ENCODE results near the gene MARCHF2.
"Not testable (repeated sequence)": the region's sequence is repeated elsewhere in the genome, so short reads cannot be mapped to it uniquely, and the experiment has no call there.

MARCHF2 gene

DNA sequence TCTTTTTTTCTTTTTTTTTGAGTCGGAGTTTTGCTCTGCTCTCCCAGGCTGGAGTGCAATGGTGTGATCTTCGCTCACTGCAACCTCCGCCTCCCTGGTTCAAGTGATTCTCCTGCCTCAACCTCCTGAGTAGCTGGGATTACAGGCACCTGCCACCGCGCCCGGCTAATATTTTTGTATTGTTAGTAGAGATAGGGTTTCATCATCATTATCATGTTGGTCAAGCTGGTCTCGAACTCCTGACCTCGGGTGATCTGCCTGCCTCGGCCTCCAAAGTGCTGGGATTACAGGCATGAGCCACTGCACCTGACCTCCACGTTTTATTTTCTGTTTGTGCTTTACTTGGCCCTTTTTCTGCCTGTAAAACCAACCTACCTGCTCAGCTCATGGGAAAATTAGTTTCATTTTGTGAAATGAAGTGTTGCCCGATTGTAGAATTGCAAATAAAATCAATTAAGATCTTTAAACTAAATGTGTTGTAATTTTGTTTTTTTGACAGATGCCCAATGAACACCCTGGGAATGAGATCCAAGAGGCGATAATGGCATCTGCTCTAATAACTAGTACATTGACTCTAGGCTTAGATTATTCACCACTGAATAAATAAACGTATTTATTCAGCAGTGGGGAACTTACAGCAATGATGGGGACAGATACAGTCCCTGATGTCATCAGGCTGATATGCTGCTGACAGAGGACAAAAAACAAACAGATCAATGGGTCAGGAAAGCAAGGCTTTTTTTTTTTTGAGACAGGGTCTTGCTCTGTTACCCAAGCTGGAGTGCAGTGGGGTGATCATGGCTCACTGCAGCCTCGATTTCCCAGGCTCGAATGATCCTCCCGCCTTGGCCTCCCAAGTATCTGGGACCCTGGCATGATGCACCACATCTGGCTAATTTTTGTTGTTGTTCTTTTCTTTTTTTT is 25.2 kb upstream of the MARCHF2 start:
- no peak for DNase-seq

- no peak for DNase-seq
These were observed 24.5 kb upstream of the MARCHF2 start for GRCh38 chr19:8388612-8388958.

DNA sequence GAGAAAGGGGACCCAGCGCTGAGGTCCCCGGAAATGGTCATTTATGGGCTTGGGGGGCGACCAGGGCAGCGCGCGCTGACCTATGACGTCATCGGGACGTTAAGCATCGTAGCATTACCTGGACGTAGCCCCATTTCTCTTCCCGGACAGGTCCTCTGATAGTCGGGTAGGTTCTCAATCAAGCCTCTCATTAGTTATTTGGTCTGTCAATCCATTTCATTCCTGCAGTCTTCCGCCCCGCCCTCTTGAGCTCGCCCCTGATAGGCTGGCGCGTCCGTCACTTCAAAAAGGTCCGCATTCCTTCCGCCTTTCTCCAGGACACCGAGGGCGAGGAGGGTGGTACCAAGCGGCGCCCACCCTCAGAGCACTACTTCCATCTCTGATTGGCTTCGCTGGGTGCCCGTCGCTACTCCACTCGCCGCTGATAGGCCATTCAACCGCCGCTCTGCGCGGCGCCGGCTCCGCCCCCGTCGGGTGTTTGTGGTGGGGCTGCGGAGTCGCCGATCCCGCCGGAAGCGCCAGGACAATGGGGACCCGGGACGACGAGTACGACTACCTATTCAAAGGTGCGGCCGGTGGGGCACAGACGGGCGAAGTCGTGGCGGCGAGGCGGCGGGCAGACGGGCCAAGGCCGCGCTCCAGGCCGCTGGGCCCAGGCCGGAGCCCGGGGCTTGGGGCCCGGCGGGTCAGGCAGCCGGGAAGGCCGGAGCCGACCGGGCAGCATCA is 23.1 kb upstream of the MARCHF2 start, which contains the start of gene RAB11B:
TSS of gene RAB11B (plus strand) at position 470 of the 726 bp plus-strand sequence. CDS start at position 527, 57 bp downstream.
- peak; percentile 95 to 99 for DNase-seq

GRCh38 chr19:8390617-8390981 is 22.5 kb upstream of the MARCHF2 start:
- DNase-seq = peak; percentile 86 to 87

GRCh38 chr19:8391198-8392016 is 21.7 kb upstream of the MARCHF2 start:
- no peak for DNase-seq

GRCh38 chr19:8392017-8392591 is 21.0 kb upstream of the MARCHF2 start:
- no peak for DNase-seq

DNA sequence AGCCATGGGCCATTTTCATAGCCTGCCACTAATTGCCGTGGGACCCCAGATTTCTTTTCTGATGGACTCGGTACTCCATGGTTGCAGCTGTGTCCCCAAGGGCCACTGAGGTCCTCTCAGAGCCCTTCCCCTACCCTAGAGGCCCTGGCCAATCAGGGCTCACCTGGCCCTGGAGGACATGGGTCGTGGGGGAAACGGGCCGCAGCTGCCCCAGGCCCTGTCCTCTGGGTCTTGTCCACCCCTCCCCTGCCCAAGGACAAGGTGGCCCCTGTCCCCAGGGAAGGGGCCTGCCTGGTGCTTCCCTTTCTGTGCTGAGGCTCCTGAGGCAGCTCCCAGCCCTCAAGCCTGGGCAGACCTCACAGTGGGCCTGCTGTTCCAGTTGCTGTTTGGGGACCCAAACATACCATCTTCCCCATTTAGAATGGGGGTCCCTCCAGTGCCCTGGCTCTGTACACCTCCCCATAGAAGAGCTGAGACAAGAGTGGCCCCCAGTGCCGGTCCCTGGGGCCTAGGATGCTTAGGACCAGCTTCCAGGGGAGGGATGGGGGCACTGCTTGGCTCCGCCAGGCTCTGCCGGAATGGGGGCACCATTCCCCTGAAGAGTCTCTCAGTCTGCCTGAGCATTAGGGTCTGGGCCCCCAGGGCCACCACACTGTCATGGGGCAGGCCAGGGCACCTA is 19.8 kb upstream of the MARCHF2 start:
- DNase-seq = no peak

GRCh38 chr19:8393871-8394250 is 19.2 kb upstream of the MARCHF2 start:
- DNase-seq = no peak

DNA sequence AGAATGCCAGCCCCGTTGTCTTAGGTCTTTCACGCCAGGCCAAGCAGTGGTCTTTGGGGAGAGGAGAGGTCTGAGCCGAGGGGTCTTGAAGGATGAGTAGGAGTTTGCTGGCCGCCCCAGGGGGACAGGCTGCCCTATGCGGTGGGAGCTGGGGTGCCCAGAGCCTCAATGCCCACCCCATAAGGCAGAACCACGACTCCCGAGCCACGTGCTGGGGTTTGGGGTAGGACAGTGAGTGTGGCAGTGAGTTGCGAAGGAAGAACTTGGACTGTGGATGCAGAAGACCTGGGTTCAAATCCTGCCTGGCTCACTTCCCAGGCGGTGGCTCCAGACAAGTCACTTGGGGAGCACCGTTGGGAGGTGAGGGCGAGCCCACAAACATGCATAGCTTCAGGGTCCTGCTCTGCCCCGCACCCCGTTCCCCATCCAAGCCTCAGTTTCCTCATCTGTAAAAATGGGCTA is 17.5 kb upstream of the MARCHF2 start:
- no peak for DNase-seq

GRCh38 chr19:8396185-8396562 is 16.9 kb upstream of the MARCHF2 start:
- DNase-seq = no peak

DNA sequence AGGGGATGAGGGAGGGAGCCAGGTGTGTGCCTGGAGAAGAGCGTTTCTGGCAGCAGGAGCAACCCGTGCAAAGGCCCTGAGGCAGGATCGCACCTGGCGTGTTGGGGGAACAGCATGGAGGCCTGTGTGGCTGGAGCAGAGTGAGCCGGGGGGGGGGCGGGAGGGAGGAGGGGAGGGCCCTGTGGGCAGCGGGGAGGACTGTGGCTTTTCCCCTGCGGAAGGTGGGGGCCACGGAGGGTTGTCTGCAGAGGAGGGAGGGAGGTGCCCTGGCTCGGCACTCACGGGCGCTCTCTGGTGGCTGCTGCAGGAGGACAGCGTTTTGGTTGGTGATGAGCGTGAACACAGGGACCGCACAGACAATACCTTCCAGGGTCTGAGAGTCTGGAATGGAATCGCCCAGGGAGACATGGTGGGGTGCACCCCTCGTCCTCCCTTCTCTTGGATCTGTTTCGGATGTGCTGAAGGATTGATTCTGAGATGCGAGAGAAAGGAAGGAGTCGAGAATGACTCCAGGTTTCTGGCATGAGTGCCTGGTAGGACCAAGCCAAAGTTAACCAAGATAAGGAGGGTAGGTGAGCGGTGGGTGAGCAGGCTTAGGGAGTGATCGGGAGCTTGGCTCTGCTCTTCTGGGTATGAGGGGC is 16.4 kb upstream of the MARCHF2 start:
- DNase-seq = peak; percentile 53 to 72

DNA sequence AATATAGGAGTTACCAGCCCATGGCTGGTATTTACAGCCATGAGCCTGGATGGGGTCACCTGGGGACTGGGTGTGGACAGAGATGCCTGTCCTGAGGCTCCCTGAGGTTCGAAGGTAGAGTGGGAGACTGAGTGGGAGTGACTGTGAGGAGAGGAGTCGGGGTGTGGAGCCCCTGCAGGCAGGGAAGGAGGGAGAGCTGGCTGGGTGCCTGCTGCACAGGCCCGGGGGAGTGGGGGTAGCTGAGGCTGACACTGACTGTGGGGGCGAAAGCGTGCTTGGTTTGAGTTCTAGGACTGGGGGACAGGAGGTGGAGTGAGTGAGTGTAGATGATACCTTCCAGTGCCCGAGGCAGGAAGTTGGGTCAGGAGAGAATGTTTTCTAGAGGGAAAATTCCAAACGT is 15.8 kb upstream of the MARCHF2 start:
- no peak for DNase-seq

DNA sequence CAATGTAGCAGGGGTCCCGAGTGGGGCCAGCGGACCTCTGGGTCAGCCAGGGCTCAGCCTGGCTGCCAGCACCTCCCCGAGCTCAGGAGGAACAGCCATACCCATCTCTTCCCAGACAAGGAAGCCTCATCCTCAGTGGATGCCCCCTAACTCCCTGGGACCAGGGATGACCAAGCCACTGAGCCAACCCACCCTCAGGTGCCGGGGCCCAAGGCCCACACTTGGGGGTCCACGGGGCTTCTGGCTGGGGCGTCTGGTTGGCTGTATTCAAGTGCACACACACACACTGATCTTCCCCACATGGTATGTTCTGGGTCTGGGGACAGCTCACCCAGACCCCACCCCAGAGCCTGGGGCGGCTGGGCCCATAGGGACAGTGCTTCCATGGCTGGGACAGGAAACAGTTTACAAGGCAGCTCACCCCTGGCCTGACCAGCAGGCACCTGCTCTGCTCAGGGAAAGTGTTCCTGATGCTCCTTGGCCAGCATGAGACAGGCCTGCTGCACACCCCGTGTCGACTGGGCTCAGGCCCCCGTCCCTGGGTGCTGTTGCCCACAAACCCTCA is 15.3 kb upstream of the MARCHF2 start:
- no peak for DNase-seq

GRCh38 chr19:8398311-8398771 is 14.8 kb upstream of the MARCHF2 start:
- no peak for DNase-seq

DNA sequence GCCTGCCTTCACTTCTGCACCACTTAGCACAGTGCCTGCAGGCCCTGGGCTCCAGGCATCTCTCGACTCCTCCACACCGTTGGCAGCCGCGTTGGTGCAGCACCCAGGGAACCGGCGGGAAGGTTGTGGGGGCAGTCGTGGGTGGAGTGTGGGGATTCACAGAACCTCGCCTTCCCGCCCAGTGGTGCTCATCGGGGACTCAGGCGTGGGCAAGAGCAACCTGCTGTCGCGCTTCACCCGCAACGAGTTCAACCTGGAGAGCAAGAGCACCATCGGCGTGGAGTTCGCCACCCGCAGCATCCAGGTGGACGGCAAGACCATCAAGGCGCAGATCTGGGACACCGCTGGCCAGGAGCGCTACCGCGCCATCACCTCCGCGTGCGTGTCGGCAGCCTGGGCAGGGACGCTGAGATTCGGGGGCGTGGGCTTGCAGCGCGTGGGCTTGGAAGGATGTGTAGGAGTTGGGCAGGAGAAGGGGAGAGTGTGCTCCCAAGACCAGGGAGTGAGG is 13.4 kb upstream of the MARCHF2 start:
- no peak for DNase-seq

DNA sequence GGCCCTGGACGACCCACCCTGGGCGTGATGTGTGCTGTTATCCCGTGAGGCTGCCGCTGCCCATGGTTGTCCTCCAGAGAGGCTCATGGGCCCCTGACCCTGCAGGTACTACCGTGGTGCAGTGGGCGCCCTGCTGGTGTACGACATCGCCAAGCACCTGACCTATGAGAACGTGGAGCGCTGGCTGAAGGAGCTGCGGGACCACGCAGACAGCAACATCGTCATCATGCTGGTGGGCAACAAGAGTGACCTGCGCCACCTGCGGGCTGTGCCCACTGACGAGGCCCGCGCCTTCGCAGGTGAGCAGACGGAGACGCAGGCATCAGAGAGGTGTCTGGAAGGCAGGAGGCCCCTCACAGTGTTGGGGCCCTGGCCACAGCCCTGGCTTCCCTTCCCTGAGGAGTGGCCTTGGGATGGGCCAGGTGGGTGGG is 11.1 kb upstream of the MARCHF2 start:
- DNase-seq = no peak

DNA sequence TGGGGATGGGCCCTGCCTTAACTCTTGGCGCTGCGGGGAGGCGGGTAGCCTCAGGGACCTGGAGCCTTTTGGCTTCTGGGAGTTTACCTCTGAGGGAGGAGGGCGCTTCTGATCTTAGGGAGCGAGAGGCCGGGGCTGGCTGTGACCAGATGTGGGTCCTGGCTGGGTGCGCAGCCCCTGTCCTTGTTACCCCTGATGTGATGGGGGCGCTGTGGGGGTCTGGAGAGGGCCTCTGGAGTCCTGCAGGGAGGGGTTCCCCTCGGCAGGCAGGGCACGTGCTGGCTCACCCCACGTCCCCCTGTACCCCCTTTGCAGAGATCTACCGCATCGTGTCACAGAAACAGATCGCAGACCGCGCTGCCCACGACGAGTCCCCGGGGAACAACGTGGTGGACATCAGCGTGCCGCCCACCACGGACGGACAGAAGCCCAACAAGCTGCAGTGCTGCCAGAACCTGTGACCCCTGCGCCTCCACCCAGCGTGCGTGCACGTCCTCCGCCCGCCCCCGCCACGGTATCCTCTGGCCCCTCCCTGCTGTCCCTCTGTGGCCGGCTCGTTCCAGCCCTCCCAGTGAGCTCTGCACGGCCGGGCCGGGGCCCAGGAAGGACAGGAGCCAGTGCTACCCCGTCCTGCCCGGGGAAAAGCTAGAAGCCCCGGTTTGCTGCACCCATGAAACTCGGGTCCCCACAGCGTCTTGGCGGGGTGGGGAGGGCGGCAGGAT is 9.8 kb upstream of the MARCHF2 start:
- DNase-seq = no peak

GRCh38 chr19:8403820-8404109 is 9.3 kb upstream of the MARCHF2 start:
- DNase-seq = no peak

GRCh38 chr19:8404391-8405151 is 8.5 kb upstream of the MARCHF2 start:
- no peak for DNase-seq

- not testable (repeated sequence) for DNase-seq
These were observed 2.4 kb upstream of the MARCHF2 start for GRCh38 chr19:8410718-8411117.

Measured in stimulated activated CD4-positive, alpha-beta T cell treated with anti-CD3 and anti-CD28 coated beads, Interleukin-4, amount 100 ng/mL, for 4 hours (primary cell).